HG02642 (cell line): Measurements from ENCODE around the gene NUDT13.
"Not testable (repeated sequence)": the region's sequence is repeated elsewhere in the genome, so short reads cannot be mapped to it uniquely, and the experiment has no call there.

Experiments used
- ATAC-seq: cut with Tn5 transposase; IDR thresholded peaks from one replicate; pipeline ENCODE4 v1.9.1; 2021; ENCODE audit warnings: mild to moderate bottlenecking; ENCODE audit not compliant: unreplicated experiment, poor library complexity

NUDT13 gene

GRCh38 chr10:73097305-73097670 is 13.0 kb upstream of the NUDT13 start:
- ATAC-seq = no peak

GRCh38 chr10:73099141-73099540 is 11.1 kb upstream of the NUDT13 start:
- ATAC-seq = no peak

- no peak for ATAC-seq
Measured at GRCh38 chr10:73106301-73106700, 4.0 kb upstream of the NUDT13 start.

- not testable (repeated sequence) for ATAC-seq
Measured at GRCh38 chr10:73109248-73109652, 1.0 kb upstream of the NUDT13 start.

GRCh38 chr10:73112032-73112431 is 1.8 kb downstream of the NUDT13 start:
- ATAC-seq = not testable (repeated sequence)

- ATAC-seq = no peak
Measured at GRCh38 chr10:73113551-73113950, 3.3 kb downstream of the NUDT13 start.

- ATAC-seq = no peak
Measured at GRCh38 chr10:73116017-73116416, 5.8 kb downstream of the NUDT13 start.

- peak; percentile 77 for ATAC-seq
Measured at GRCh38 chr10:73117976-73118743, 7.9 kb downstream of the NUDT13 start.

- no peak for ATAC-seq
Measured at GRCh38 chr10:73119457-73119856, 9.2 kb downstream of the NUDT13 start.

GRCh38 chr10:73119952-73120351 is 9.7 kb downstream of the NUDT13 start:
- ATAC-seq = no peak

GRCh38 chr10:73126343-73126742 is 16.1 kb downstream of the NUDT13 start:
- ATAC-seq = no peak

- ATAC-seq = no peak
Measured at GRCh38 chr10:73131301-73131700, 21.0 kb downstream of the NUDT13 start.

- no peak for ATAC-seq
Measured at GRCh38 chr10:73131913-73132686, 21.8 kb downstream of the NUDT13 start.

GRCh38 chr10:73134727-73135126 is 24.5 kb downstream of the NUDT13 start:
- ATAC-seq = no peak

- no peak for ATAC-seq
Measured at GRCh38 chr10:73136627-73137026, 26.4 kb downstream of the NUDT13 start.

GRCh38 chr10:73139251-73139650 is 29.0 kb downstream of the NUDT13 start:
- no peak for ATAC-seq

GRCh38 chr10:73141603-73142002 is 31.3 kb downstream of the NUDT13 start:
- no peak for ATAC-seq

GRCh38 chr10:73150633-73151413 is 40.6 kb downstream of the NUDT13 start:
- not testable (repeated sequence) for ATAC-seq

- no peak for ATAC-seq
Measured at GRCh38 chr10:73152009-73152408, 41.8 kb downstream of the NUDT13 start.

- ATAC-seq = no peak
Measured at GRCh38 chr10:73156054-73156453, 45.8 kb downstream of the NUDT13 start.
